HEK293T (cell line): ENCODE measurements around the gene PID1.

ENCODE experiments used
- FOXA1 ChIP-seq: fragments of 450-650 bp; IDR thresholded peaks from 2 replicates; pipeline ENCODE4 v1.6.1; 2016; ENCODE audit warnings: mild to moderate bottlenecking
- FOXK2 ChIP-seq: fragments of 450-650 bp; IDR thresholded peaks from 2 replicates; pipeline ENCODE4 v1.6.1; 2016; ENCODE audit warnings: mild to moderate bottlenecking
- FOXM1 ChIP-seq: fragments of 450-650 bp; IDR thresholded peaks from 2 replicates; pipeline ENCODE4 v1.6.1; 2017; ENCODE audit warnings: mild to moderate bottlenecking, borderline replicate concordance

GRCh38 chr2:229244975-229245374 is 26.1 kb downstream of the PID1 start:
- TF ChIP-seq FOXM1 (no peak), FOXK2 (no peak), FOXA1 (no peak)
